Stimulated activated CD4-positive, alpha-beta T cell treated with anti-CD3 and anti-CD28 coated beads, Interleukin-15, amount 100 ng/mL, for 24 hours (primary cell): ENCODE results near the gene VASH2.
"Not testable (repeated sequence)": the region's sequence is repeated elsewhere in the genome, so short reads cannot be mapped to it uniquely, and the experiment has no call there.

Experiments used
- DNase-seq: peaks from one replicate; pipeline ENCODE4 v3.0.0-alpha.2; 2020

Gene VASH2

DNA sequence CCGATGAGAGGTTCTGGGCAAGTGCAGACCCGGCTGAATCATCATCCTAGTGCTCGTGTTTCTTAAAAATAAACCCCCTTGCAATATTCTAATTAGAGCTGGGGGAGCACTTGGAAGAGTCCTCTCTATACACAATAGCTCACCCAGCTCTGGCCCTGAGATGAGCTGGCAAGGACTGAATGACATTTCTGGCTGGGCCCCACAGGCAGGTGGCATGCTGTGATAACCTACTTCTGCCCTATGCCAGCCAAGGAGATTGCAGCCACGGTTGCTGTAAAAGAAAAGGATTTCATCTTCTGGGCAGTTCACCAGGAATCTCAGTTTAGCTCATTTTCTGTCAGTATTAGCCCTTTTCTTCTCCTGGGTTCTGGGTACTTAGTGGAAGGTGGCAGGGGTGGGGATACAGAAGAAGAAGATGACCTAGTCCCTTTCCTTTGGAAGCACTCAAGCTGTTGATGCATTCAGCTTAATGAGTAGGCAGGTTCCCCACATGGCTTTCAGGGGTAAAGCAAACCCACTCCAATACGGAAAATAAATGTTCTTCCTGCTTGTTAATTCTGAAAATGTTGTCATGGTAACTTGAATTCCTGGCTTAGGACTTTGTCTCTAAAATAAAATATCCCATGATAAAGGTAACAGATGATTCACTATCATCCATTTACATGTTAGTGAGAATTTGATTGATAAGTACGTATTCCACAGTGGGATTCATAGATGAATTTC is 32.2 kb downstream of the VASH2 start:
- DNase-seq: no peak

DNA sequence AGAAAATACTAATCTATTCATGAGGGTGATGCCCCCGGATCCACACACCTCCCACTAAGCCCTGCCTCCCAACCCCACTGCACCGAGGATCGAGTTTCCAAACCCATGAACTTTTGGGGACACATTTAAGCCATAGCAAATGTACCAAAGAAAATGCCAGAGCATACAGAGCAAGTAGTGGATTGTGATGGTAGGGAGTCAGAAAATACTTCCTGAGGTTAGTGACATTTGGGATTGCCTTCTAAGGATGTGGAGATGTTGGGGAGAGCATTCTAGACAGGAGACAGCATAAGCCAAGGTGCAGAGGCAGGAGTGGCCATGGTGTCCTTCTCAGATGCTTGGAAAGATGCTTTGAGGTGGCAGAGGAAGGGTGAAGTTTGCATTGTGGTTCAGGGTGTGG is 33.1 kb downstream of the VASH2 start:
- DNase-seq: no peak

DNA sequence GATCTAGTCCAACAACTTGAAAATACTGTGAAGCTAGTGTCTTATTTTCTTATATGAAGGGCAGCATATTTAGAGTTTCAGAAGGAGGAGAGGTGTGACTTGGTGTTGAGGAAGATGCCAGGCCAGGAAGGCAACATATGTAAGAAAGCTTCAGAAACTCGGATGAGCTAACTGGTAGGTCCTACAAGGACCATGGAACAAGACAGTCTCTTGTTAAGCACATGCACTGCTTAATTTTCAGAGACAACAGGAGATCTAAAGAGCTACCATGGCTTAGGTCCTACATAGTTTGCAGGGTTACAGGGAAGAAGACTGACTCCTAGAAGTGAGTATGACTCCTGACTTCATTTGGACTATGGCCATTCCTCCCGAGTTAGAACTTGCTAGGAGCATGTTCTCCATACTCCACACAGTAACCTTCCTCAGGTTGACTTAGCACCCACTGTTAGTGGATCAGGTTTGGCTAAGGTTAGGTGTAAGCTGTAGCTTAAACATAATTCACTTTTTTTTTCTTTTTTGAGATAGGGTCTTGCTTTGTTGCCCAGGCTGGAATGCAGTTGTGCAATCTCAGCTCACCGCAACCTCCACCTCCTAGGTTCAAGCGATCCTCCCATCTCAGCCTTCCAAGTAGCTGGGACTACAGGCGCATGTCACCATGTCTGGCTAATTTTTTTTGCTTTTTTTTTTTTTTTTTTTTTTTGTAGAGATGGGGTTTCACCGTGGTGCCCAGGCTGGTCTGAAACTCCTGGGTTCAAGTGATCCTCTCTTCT is 34.4 kb downstream of the VASH2 start:
- DNase-seq: no peak

GRCh38 chr1:212986551-212986950 is 36.2 kb downstream of the VASH2 start:
- DNase-seq: no peak

GRCh38 chr1:212987702-212988322 is 37.5 kb downstream of the VASH2 start:
- DNase-seq: no peak

DNA sequence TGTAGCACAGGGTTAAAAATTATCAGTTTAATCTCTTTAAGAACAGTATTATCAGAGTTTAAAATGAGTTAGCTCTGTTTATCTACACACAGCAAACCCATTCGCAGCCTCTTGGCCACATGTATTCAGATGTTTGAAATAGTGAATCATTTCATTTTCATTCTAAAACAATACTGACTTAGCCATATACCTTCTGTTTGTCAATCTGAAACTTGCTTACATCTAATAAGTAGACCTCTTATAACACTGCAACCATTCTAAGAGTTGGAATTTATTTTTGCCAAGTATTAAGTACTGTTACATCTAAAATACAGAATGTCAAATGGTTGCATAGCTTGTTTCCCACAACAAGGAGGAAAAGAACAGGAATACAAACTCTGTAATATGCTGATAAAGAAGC is 39.9 kb downstream of the VASH2 start:
- DNase-seq: no peak

- DNase-seq: not testable (repeated sequence)
Observed at GRCh38 chr1:212993960-212994359, 43.6 kb downstream of the VASH2 start.

DNA sequence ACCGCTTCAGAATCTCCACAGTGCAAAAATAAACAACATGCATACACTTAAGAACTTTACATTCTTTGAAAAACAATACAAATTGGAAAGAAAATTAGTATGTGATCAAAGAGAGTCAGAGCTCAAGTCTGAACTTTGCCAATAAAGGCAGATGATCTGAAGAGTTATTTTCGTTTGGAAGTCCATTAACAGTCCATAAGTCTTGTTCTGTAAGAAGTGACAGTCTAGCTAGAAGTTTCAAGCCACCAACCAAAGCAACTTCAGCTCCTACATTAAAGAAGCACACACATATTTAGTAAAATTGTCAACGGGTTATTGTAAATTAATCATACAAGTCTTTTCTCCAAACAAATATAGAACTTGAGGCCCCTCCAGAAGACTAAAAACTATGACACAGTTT is 44.6 kb downstream of the VASH2 start:
- DNase-seq: no peak

- peak; percentile 18 for DNase-seq
Observed at GRCh38 chr1:213003256-213003655, 52.9 kb downstream of the VASH2 start.

DNA sequence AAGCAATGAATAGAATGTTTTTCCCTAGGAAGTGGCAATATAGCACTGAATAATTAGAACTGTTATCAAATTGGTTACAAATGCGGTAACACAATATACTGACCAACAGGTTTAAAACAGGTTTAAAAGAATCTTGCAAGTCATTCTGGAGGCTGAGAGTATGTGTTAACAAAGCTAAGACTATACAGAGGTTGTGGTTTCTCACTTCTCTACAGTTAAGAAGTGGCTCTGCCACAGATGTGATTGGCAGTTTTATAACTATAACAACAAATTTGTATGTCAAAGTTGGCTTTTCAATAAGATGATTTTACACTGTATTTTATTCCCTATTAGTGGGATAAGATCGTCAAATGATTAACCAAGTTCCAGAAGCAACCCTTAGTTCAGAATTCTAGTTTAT is 58.2 kb downstream of the VASH2 start:
- no peak for DNase-seq

GRCh38 chr1:213014642-213015041 is 64.3 kb downstream of the VASH2 start:
- DNase-seq: peak; percentile 14

DNA sequence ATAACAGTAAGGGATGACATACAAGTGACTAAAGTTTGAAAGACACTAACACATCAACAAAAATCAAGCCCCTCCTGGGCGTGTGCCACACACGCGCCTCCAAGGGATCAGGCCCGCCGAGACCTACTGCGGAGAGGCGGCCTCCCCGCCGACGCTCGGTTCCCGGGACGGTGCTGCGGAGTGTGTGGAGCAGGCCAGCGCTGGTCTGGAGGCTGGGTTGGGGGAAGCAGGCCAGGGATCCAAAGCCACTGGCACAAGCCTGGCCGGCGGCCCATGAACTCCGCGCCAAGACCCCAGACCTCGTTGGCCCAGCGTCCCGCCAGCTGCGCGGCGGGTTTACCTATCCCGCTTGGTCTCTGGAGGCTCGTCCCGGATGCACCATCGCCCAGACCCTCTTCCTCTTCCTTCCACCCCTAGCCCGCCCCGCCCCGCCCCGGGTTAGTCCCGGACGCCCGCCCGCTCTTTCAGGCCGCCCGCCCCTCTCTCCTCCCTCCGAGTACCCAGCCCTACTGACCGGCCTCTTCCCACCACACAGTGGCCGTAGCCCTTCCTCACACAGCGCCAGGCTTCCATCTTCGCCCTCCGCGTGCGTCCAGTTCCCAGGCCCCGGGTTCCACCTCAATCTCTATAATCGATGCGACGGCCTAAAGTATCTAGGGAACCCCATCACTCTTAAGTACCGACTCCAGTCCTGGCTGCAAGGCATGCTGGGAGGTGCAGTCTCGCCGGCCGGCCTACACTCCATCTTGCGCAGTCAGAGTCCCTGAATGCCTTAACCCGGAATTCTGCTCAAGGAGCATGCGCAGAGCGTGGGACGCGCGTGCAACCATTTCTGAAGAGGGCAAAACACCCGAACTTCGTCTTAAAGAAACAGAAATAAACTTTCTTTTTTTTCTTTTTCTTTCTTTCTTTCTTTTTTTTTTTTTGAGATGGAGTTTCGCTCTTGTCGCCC is 65.0 kb downstream of the VASH2 start, which contains the start of gene ANGEL2:
Gene ANGEL2 (minus strand): TSS at position 769 of the 952 bp plus-strand sequence. CDS start 196 bp downstream, at position 573.
- DNase-seq: peak; percentile 96

DNA sequence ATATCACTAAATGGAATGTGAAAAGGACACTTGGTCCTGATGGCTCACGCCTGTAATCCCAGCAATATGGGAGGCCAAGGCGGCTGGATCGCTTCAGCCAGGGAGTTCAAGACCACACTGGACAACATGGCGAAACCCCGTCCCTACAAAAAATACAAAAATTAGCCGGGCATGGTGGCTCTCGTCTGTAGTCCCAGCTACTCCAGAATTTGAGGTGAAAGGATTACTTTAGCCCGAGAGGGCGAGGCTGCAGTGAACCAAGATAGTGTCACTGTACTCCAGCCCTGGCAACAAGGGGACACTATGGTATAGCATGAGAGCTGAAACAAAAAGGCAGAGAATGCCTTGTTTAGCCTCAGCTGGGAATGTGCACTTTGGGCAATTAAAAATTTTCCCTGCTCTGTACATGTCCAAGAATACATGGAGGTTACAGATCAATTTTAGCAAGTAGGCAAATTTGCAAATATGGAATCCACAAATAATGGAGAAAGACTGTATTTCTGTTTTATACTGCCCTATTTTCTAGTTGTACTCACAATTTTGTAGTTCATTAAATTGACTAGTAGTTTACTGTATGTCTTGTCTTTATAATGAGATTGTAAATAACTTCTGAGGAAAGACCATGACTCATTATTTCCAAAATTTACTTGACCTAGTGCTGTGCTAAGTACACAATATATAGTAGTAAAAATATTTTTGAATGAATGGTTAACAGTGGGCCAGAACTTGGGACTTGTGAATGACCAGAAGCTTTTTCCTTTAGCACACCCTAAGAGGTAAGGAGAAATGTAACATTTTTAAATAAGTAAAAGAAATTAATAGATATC is 67.3 kb downstream of the VASH2 start:
- DNase-seq: no peak

GRCh38 chr1:213019450-213019849 is 69.1 kb downstream of the VASH2 start:
- no peak for DNase-seq

- DNase-seq: no peak
Observed at GRCh38 chr1:213020016-213020415, 69.7 kb downstream of the VASH2 start.

DNA sequence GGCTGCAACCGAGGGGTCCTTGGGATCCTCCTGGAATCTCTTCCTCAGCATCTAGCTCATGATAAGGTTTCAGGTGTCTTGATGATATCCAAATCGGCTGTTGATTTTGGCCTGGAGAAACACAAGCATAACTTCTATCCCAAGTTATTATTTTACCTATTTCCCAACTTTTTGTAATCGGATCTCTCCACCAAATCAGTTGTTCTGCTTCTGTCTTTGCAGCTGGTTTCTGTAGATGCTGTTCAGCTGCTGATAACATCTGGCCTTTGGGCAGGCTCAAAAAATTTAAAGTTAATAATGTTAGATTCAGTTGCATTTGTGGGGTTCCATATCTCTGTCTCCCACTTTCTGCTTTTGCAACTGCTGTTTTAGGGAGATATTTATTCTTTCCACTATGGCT is 76.7 kb downstream of the VASH2 start:
- not testable (repeated sequence) for DNase-seq

- no peak for DNase-seq
Observed at GRCh38 chr1:213032651-213033050, 82.3 kb downstream of the VASH2 start.

GRCh38 chr1:213034713-213035112 is 84.4 kb downstream of the VASH2 start:
- no peak for DNase-seq

DNA sequence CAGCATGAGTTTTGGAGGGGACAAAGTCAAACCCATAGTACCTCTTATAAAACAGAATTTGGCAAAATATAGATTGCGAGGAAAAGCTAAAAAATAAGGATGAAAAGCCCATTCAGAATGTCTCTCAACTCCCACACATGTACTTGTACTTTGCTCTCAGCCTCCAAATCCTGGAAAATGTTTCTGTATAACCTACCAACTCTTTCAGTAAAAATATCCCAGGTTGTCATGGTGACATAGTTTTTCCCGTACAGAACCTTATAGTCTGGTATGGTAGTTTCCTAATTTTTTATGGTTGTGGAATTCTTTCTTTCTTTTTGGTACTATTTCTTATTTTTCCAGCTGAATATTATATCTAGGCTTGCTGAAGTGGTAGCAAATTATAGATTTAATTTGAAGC is 85.2 kb downstream of the VASH2 start:
- DNase-seq: no peak
